ENCODE measurements around the gene SLC5A3. TPM values are rescaled to one million over a fixed set of nuclear protein-coding genes. Genes with fewer than 3 reads are reported as not detected.

SLC5A3 gene
- total RNA-seq, 2 experiments from 2014 or later: 22.3 to 23.7 TPM

DNA sequence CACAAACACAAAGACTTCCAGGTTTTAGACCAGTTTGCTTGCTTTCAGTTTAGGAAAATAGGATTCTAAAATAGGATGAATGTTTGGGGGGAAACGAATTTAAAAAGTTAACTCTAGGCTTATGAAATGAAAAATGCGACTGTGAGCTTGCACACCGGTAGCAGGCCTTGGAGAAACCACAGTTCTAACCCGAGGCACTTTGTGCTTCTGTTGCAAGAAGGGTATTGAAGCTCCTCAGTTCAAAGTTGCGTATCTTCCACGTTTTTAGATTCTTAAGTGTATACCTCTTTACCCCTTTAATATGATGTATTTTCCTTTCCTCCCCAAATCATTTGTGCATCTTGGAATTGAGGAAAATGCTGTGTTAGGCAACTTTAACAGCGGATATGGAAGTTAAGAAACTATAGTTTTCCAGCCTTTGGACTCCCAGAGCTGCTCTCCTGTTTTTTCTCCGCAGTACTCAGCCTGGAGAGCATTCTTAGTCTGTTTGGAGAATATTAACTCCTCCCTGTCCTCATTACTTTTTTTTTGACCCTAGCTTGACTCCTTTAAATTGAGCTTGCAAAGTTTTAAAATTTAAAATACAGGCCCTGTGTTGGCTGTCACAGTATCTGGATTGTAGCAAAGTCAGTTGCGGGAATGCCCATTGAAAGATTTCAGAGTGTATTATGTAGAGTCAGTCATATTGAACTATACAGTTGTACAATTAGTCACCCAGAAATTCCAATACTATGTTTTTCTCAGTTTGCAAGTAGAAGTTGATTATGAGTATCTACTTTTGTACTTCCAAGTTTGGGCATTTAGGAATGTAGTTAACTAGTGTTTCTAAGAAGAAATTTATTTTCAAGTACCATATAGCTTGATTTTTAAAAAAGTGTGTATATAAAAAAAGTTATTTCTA is 2.6 kb downstream of the SLC5A3 start:
- peak overlapping the region; percentile 90 for H3K4me3 Mint-ChIP-seq
- POLR2A ChIA-PET: interaction anchor here (0.7 to 4.1 kb wide), 8 partner anchors 11 to 144 kb away, joined by 3 to 52 read pairs (median 4); no protein-coding TSS in a partner anchor
- ATAC-seq (ENCODE audit: low read depth) (no peak), DNase-seq (no peak)
- H3K36me3 Mint-ChIP-seq: peaks cover 23% of the 10 kb centered on the region
- no peaks in the 10 kb centered on the region for H3K27me3 Mint-ChIP-seq
- H3K4me1 Mint-ChIP-seq: peaks cover 65% of the 10 kb centered on the region
- peak overlapping the region; percentile 51 for H3K27ac Mint-ChIP-seq
- no peaks in the 10 kb centered on the region for H3K9me3 Mint-ChIP-seq

DNA sequence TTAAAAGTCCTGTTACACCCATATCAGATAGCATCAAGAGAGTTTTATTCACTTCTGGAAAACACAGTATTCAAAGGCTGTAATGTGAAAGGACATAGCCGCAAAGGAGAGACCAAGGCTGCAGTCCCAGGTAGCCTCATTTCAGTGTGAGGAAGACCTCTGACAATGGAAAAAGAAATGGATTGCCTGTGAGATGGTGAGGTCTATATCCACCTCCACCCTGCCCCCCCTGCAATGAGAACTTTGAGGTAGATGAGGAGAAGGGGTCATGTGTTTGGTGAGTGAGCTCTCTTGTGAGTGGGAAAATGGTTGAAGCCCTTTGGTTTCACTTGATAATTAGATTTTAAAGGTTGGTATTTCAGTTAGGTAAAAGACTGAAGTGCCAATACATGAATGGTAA is 3.5 kb downstream of the SLC5A3 start:
- Mint-ChIP-seq H3K4me3 (peak overlapping the region; percentile 18), H3K9me3 (no peaks in the 10 kb centered on the region), H3K27me3 (no peaks in the 10 kb centered on the region), H3K36me3 (peaks cover 26% of the 10 kb centered on the region), H3K4me1 (peaks cover 69% of the 10 kb centered on the region), H3K27ac (peak overlapping the region; percentile 51)
- POLR2A ChIA-PET: interaction anchor here (0.7 to 2.6 kb wide), 3 partner anchors 100 to 128 kb away, joined by 3 to 10 read pairs (median 6); no protein-coding TSS in a partner anchor
- ATAC-seq (ENCODE audit: low read depth) (no peak), DNase-seq (no peak)

DNA sequence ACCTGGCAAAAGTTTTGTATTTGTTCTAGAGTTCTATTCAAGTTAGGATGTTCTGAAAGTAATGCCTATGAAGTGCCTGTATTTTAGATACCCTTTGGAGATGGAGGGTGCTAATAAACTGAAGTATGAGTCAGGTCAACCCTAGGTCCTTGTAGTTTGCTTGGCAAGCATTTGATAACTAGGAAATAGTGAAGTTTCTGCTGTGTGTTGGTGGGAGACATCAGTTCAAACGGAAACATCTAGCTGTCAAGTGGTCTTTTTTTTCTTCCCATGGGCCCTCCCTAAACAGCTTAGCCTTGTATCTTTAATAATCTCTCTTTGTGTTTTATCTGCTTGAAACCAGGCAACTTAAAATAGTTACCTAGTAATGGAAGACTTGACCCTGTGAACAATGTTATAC is 4.5 kb downstream of the SLC5A3 start:
- POLR2A ChIA-PET: interaction anchor here (1.0 to 2.6 kb wide), 3 partner anchors 129 to 146 kb away, joined by 3 to 10 read pairs (median 4); no protein-coding TSS in a partner anchor
- H3K4me1 Mint-ChIP-seq: peaks cover 74% of the 10 kb centered on the region
- no peak for DNase-seq
- peak overlapping the region; percentile 67 for H3K27ac Mint-ChIP-seq
- no peaks in the 10 kb centered on the region for H3K9me3 Mint-ChIP-seq
- ATAC-seq (ENCODE audit: low read depth): no peak
- H3K36me3 Mint-ChIP-seq: peaks cover 36% of the 10 kb centered on the region
- H3K27me3 Mint-ChIP-seq: no peaks in the 10 kb centered on the region
- H3K4me3 Mint-ChIP-seq: peak overlapping the region; percentile 61

- no peaks in the 10 kb centered on the region for H3K9me3 Mint-ChIP-seq
- no peak for DNase-seq
- peak overlapping the region; percentile 49 for H3K27ac Mint-ChIP-seq
- POLR2A ChIA-PET: interaction anchor here (1.3 to 2.6 kb wide), 2 partner anchors 130 to 142 kb away, joined by 3 to 10 read pairs; no protein-coding TSS in a partner anchor
- H3K4me1 Mint-ChIP-seq: peaks cover 81% of the 10 kb centered on the region
- peak overlapping the region; percentile 61 for H3K4me3 Mint-ChIP-seq
- no peak for ATAC-seq (ENCODE audit: low read depth)
- H3K36me3 Mint-ChIP-seq: peaks cover 43% of the 10 kb centered on the region
- no peaks in the 10 kb centered on the region for H3K27me3 Mint-ChIP-seq
Measured at GRCh38 chr21:34078915-34079314, 5.5 kb downstream of the SLC5A3 start.

DNA sequence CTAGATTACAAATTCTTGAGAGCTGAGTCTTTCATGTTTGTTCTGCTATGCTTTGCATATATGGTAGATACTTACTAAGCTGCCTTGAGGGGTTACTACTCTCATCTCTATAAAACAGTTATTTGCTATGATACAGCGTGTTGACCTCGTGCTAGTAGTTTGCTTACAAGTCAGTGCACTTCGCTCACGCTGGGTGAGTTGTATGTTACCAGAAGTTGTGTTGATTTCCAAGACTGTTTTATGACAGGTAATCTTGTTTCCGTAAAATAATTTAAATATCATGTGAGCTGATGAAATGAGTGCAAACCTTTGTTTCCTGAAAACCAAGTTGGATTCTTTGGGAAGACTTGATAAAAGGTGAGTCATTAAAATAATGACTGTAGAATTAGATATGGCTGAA is 7.3 kb downstream of the SLC5A3 start:
- Mint-ChIP-seq H3K9me3 (no peaks in the 10 kb centered on the region), H3K27ac (no peak overlapping the region), H3K36me3 (peaks cover 45% of the 10 kb centered on the region), H3K27me3 (no peaks in the 10 kb centered on the region), H3K4me1 (peaks cover 76% of the 10 kb centered on the region), H3K4me3 (no peak overlapping the region)
- ATAC-seq (ENCODE audit: low read depth): no peak
- DNase-seq: no peak
- POLR2A ChIA-PET: no interaction called here

- Mint-ChIP-seq H3K36me3 (peaks cover 40% of the 10 kb centered on the region), H3K27me3 (no peaks in the 10 kb centered on the region), H3K4me1 (peaks cover 58% of the 10 kb centered on the region), H3K4me3 (no peak overlapping the region), H3K27ac (peak overlapping the region; percentile 10), H3K9me3 (no peaks in the 10 kb centered on the region)
- POLR2A ChIA-PET: no interaction called here
- DNase-seq (no peak), ATAC-seq (ENCODE audit: low read depth) (no peak)
Measured at GRCh38 chr21:34082769-34083168, 9.4 kb downstream of the SLC5A3 start.

GRCh38 chr21:34083357-34083756 is 10.0 kb downstream of the SLC5A3 start:
- Mint-ChIP-seq H3K27me3 (no peaks in the 10 kb centered on the region), H3K36me3 (peaks cover 43% of the 10 kb centered on the region), H3K4me1 (peaks cover 56% of the 10 kb centered on the region), H3K4me3 (peak overlapping the region; percentile 8), H3K27ac (no peak overlapping the region), H3K9me3 (no peaks in the 10 kb centered on the region)
- DNase-seq (no peak), ATAC-seq (ENCODE audit: low read depth) (no peak)
- POLR2A ChIA-PET: interaction anchor here (0.9 kb wide), 1 partner anchor 10 kb away, joined by 3 read pairs; the partner anchor contains the start of genes MRPS6 and SLC5A3

- Mint-ChIP-seq H3K9me3 (no peaks in the 10 kb centered on the region), H3K4me1 (peaks cover 48% of the 10 kb centered on the region), H3K4me3 (no peak overlapping the region), H3K27ac (no peak overlapping the region), H3K36me3 (peaks cover 49% of the 10 kb centered on the region), H3K27me3 (no peaks in the 10 kb centered on the region)
- POLR2A ChIA-PET: no interaction called here
- no peak for ATAC-seq (ENCODE audit: low read depth)
- no peak for DNase-seq
Measured at GRCh38 chr21:34085129-34085528, 11.8 kb downstream of the SLC5A3 start.

GRCh38 chr21:34086887-34087306 is 13.5 kb downstream of the SLC5A3 start:
- peaks cover 43% of the 10 kb centered on the region for H3K4me1 Mint-ChIP-seq
- H3K27ac Mint-ChIP-seq: no peak overlapping the region
- ATAC-seq (ENCODE audit: low read depth) (peak; percentile 70), DNase-seq (no peak)
- H3K9me3 Mint-ChIP-seq: no peaks in the 10 kb centered on the region
- POLR2A ChIA-PET: interaction anchor here (0.5 to 1.3 kb wide), 3 partner anchors 11 to 37 kb away, joined by 3 to 6 read pairs (median 3); partner anchors contain the start of genes MRPS6 and SLC5A3
- H3K36me3 Mint-ChIP-seq: peaks cover 36% of the 10 kb centered on the region
- H3K4me3 Mint-ChIP-seq: no peak overlapping the region
- no peaks in the 10 kb centered on the region for H3K27me3 Mint-ChIP-seq

DNA sequence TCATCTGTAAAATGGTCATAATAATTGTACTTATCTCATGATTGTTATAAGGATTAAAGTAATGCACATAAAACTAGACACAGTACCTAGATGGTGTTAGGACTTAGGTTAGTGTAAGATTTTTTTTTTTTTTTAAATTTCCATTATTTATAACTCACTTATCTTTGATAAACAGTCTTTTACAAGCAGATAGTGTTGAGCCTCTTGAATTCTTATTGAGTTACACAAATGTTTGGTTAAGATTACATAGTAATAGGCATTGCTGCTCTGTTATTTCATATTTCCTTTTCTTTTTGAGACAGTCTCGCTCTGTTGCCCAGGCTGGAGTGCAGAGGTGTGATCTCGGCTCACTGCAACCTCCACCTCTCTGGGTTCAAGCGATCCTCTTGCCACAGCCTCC is 15.4 kb downstream of the SLC5A3 start:
- H3K4me1 Mint-ChIP-seq: peaks cover 33% of the 10 kb centered on the region
- H3K36me3 Mint-ChIP-seq: peaks cover 20% of the 10 kb centered on the region
- H3K27me3 Mint-ChIP-seq: no peaks in the 10 kb centered on the region
- no peak overlapping the region for H3K4me3 Mint-ChIP-seq
- ATAC-seq (ENCODE audit: low read depth) (no peak), DNase-seq (no peak)
- no peaks in the 10 kb centered on the region for H3K9me3 Mint-ChIP-seq
- no peak overlapping the region for H3K27ac Mint-ChIP-seq
- POLR2A ChIA-PET: no interaction called here

GRCh38 chr21:34091032-34091431 is 17.7 kb downstream of the SLC5A3 start:
- Mint-ChIP-seq H3K4me1 (peaks cover 33% of the 10 kb centered on the region), H3K36me3 (peaks cover 31% of the 10 kb centered on the region)
- DNase-seq: no peak

GRCh38 chr21:34091607-34092006 is 18.2 kb downstream of the SLC5A3 start:
- DNase-seq (no peak), ATAC-seq (ENCODE audit: low read depth) (no peak)
- H3K4me1 Mint-ChIP-seq: peaks cover 33% of the 10 kb centered on the region
- no peak overlapping the region for H3K4me3 Mint-ChIP-seq
- H3K9me3 Mint-ChIP-seq: no peaks in the 10 kb centered on the region
- H3K27me3 Mint-ChIP-seq: no peaks in the 10 kb centered on the region
- peaks cover 36% of the 10 kb centered on the region for H3K36me3 Mint-ChIP-seq
- POLR2A ChIA-PET: interaction anchor here (1.2 kb wide), 1 partner anchor 107 kb away, joined by 4 read pairs; no protein-coding TSS in a partner anchor
- no peak overlapping the region for H3K27ac Mint-ChIP-seq

More at GRCh38 chr21:34091032-34091431, 17.7 kb downstream of the SLC5A3 start:
- Mint-ChIP-seq H3K4me3 (no peak overlapping the region), H3K27ac (no peak overlapping the region), H3K9me3 (no peaks in the 10 kb centered on the region), H3K27me3 (no peaks in the 10 kb centered on the region)
- ATAC-seq (ENCODE audit: low read depth): no peak
- POLR2A ChIA-PET: interaction anchor here (1.2 kb wide), 1 partner anchor 108 kb away, joined by 4 read pairs; no protein-coding TSS in a partner anchor

DNA sequence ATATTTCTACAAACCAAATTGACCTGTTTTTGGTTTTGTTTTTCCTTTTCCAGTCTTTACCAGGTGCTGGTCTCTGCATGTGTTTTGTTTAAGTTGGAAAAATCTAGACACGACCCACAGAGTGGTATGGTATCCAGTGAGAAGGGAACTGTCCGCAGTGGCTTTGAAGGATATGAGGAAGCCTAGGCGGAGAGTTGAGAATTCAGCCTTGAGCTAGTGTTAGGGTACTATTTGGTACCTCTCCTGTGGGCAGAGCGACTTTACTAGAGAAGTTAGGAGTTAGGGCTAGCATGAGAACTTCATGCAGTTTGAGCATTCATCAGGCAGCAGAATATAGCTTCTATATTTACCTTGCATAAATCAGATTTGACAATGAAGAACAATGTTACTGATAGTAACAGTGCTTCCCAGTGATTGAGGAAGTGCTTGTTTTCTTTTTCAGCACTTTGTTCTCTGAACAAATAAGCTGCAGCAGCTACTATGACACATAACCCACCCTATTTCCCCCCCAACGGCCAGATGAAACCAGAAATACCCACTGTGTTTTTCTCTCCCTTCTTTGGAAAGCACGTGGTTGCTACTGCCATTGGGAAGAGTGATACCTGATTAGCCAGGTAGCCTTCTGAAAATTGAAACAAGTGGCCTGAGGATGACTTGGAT is 19.0 kb downstream of the SLC5A3 start:
- H3K9me3 Mint-ChIP-seq: no peaks in the 10 kb centered on the region
- no peak for ATAC-seq (ENCODE audit: low read depth)
- H3K27me3 Mint-ChIP-seq: no peaks in the 10 kb centered on the region
- peaks cover 40% of the 10 kb centered on the region for H3K36me3 Mint-ChIP-seq
- no peak overlapping the region for H3K27ac Mint-ChIP-seq
- no peak overlapping the region for H3K4me3 Mint-ChIP-seq
- POLR2A ChIA-PET: interaction anchor here (1.7 kb wide), 1 partner anchor 19 kb away, joined by 3 read pairs; the partner anchor contains the start of genes MRPS6 and SLC5A3
- peaks cover 36% of the 10 kb centered on the region for H3K4me1 Mint-ChIP-seq
- DNase-seq: no peak
